Measurements from ENCODE around the gene AQP1. TPM values are rescaled to one million over a fixed set of nuclear protein-coding genes. Genes with fewer than 3 reads are reported as not detected.
A peak's percentile ranks its signal among the peaks of the same experiment; 100 is the strongest.

Gene AQP1
- total and polyA plus RNA-seq, 11 donors = 113 to 420 (median 210) TPM

- peaks cover 0 to 62% (median 37%) of the 10 kb centered on the region in 12 donors for H3K4me1 ChIP-seq
- no peaks in the 10 kb centered on the region for H3K27me3 ChIP-seq
- ATAC-seq (peak in 3 of 4 donors; percentile 50 to 87 (median 53)), DNase-seq (peak; percentile 60 to 73 (median 72))
- peak overlapping the region in 9 of 12 donors; percentile 36 to 74 (median 56) for H3K27ac ChIP-seq
- no peak overlapping the region for H3K4me3 ChIP-seq
- TF ChIP-seq, protein P1, sequence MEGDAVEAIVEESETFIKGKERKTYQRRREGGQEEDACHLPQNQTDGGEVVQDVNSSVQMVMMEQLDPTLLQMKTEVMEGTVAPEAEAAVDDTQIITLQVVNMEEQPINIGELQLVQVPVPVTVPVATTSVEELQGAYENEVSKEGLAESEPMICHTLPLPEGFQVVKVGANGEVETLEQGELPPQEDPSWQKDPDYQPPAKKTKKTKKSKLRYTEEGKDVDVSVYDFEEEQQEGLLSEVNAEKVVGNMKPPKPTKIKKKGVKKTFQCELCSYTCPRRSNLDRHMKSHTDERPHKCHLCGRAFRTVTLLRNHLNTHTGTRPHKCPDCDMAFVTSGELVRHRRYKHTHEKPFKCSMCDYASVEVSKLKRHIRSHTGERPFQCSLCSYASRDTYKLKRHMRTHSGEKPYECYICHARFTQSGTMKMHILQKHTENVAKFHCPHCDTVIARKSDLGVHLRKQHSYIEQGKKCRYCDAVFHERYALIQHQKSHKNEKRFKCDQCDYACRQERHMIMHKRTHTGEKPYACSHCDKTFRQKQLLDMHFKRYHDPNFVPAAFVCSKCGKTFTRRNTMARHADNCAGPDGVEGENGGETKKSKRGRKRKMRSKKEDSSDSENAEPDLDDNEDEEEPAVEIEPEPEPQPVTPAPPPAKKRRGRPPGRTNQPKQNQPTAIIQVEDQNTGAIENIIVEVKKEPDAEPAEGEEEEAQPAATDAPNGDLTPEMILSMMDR (IDR thresholded peaks at IDR 0.05) = no peak
- no peak for TF ChIP-seq POLR2A (IDR thresholded peaks at IDR 0.05)
- peaks cover 0 to 24% (median 10%) of the 10 kb centered on the region in 9 donors for H3K36me3 ChIP-seq
- intact Hi-C loops (cut with DNase I) = loop anchor here in 5 of 10 donors (2.0 to 5.0 kb wide), 5 partner anchors 25 to 67 kb away; no protein-coding TSS in a partner anchor
- H3K9me3 ChIP-seq = peaks cover 0 to 8% (median 0%) of the 10 kb centered on the region in 12 donors
- WGBS, 4 donors = 58 to 75% (median 69%) methylated on average over 13 of the region's 13 CpGs
These were observed 41.6 kb upstream of the AQP1 start for GRCh38 chr7:30869794-30870611.

GRCh38 chr7:30870821-30871518 lies 40.7 kb upstream of the AQP1 start:
- H3K4me1 ChIP-seq = peaks cover 0 to 55% (median 31%) of the 10 kb centered on the region in 12 donors
- no peak for ATAC-seq
- H3K27me3 ChIP-seq = no peaks in the 10 kb centered on the region
- H3K27ac ChIP-seq = peak overlapping the region in 8 of 12 donors; percentile 32 to 58 (median 52)
- intact Hi-C loops (cut with DNase I) = loop anchor here in 3 of 10 donors (2.0 to 5.0 kb wide), 4 partner anchors 24 to 61 kb away; no protein-coding TSS in a partner anchor
- WGBS, 4 donors = 76 to 100% (median 76%) methylated on average over 3 to 10 of the region's 10 CpGs
- peak in 1 of 5 donors; percentile 39 for DNase-seq
- H3K9me3 ChIP-seq = peaks cover 0 to 10% (median 0%) of the 10 kb centered on the region in 12 donors
- TF ChIP-seq POLR2A (IDR thresholded peaks at IDR 0.05) = no peak
- TF ChIP-seq, protein P1 (IDR thresholded peaks at IDR 0.05) = no peak
- H3K36me3 ChIP-seq = peaks cover 0 to 32% (median 10%) of the 10 kb centered on the region in 9 donors
- H3K4me3 ChIP-seq = no peak overlapping the region

DNA sequence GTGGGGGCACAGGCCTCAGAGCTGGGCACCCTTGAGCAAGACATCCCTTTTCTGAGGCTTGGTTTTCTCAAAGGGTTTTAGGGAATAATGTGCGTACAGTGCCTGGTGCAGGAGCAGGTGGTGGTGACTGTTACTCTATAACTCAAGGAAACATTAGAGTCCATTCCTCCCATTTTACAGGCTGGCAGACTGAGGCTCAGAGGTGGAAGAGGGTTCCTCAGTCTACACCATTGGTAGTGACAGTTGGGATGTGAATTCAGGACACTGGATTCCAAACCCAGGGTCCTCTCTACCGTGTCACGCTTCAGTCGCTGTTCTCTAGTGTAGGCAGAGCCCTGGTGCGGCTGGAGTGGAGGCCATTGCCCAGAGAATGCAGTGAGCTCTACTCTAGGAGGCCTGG lies 40.0 kb upstream of the AQP1 start:
- peak in 1 of 5 donors; percentile 34 for DNase-seq
- Histone ChIP-seq H3K9me3 (peaks cover 0 to 10% (median 0%) of the 10 kb centered on the region in 12 donors), H3K27ac (no peak overlapping the region), H3K27me3 (no peaks in the 10 kb centered on the region), H3K4me3 (no peak overlapping the region), H3K36me3 (peaks cover 0 to 38% (median 10%) of the 10 kb centered on the region in 9 donors), H3K4me1 (peaks cover 0 to 51% (median 27%) of the 10 kb centered on the region in 12 donors)
- ATAC-seq = no peak
- intact Hi-C loops (cut with DNase I) = loop anchor here in 3 of 10 donors (2.0 to 5.0 kb wide), 4 partner anchors 23 to 61 kb away; no protein-coding TSS in a partner anchor
- WGBS, 4 donors = 95 to 100% (median 98%) methylated on average over 1 to 5 of the region's 5 CpGs
- TF ChIP-seq POLR2A (IDR thresholded peaks at IDR 0.05) = no peak
- TF ChIP-seq, protein P1 (IDR thresholded peaks at IDR 0.05) = no peak
